Measurements from ENCODE around the gene CCDC144A. TPM values are rescaled to one million over a fixed set of nuclear protein-coding genes. Genes with fewer than 3 reads are reported as not detected.

CCDC144A gene
- total RNA-seq, 6 experiments from 2014 or later = 0.12 to 0.59 (median 0.36) TPM

Other genes with a start within 250 kb of the CCDC144A start
- gene LRRC75A, start 198.0 kb upstream of the CCDC144A start, total RNA-seq (2021; fragmentation: NEBNext Ultra II Directional; extraction: Animal tissue kit (Norgen Biotek cat#: 25700)) = under 1 TPM; 0.14 to 0.57 (median 0.27) TPM
- gene ZNF287, start 121.0 kb upstream of the CCDC144A start, total RNA-seq (2021; fragmentation: NEBNext Ultra II Directional; extraction: Animal tissue kit (Norgen Biotek cat#: 25700)) = 10 to 100 TPM in 1 of 6 experiments, 1 to 10 TPM in 5; 6.5 to 11.1 (median 8.6) TPM
- 1 to 10 TPM; 2.6 to 3.6 (median 2.9) TPM for gene ZNF624, start 36.4 kb upstream of the CCDC144A start, total RNA-seq (2021; fragmentation: NEBNext Ultra II Directional; extraction: Animal tissue kit (Norgen Biotek cat#: 25700))